WTC11 (cell line): ENCODE data around the gene PCNX3. TPM values are rescaled to one million over a fixed set of nuclear protein-coding genes. Genes with fewer than 3 reads are reported as not detected.

Source experiments
- ATAC-seq: fragments of 200-7000 bp; cut with Tn5 transposase; 2 replicates; pipeline ENCODE4 v1.10.0; 2021; ENCODE audit warnings: mild to moderate bottlenecking, moderate library complexity
- CTCF ChIA-PET: fragments of 300-600 bp; sonication (Branson Sonifier 250); formaldehyde crosslinking; loops from one replicate; lab custom pipeline; 2021; ENCODE audit warnings: antibody characterized with exemption; lab: Charles Lee
- POLR2A ChIA-PET: fragments of 350-600 bp; sonication (Branson Sonifier 250); formaldehyde crosslinking; loops from one replicate; lab custom pipeline; 2021; ENCODE audit warnings: antibody characterized with exemption; lab: Charles Lee
- DNase-seq: peaks from one replicate; pipeline ENCODE4 v3.0.0; 2021; ENCODE audit warnings: low spot score
- H3K27ac Mint-ChIP-seq: 2 replicates; pipeline ENCODE4 v1.8.0; 2021; ENCODE audit warnings: mixed read lengths
- H3K27me3 Mint-ChIP-seq: 2 replicates; pipeline ENCODE4 v1.8.0; 2021; ENCODE audit warnings: low read depth, mild to moderate bottlenecking, moderate library complexity, mixed read lengths
- H3K36me3 Mint-ChIP-seq: 2 replicates; pipeline ENCODE4 v1.8.0; 2021; ENCODE audit warnings: mixed read lengths
- H3K4me1 Mint-ChIP-seq: 2 replicates; pipeline ENCODE4 v1.8.0; 2022; ENCODE audit warnings: mixed read lengths
- H3K4me3 Mint-ChIP-seq: 2 replicates; pipeline ENCODE4 v1.8.0; 2021; ENCODE audit warnings: mild to moderate bottlenecking, moderate library complexity, mixed read lengths
- H3K9me3 Mint-ChIP-seq: 2 replicates; pipeline ENCODE4 v1.8.0; 2021; ENCODE audit warnings: mixed read lengths
- ELF4 ChIP-seq: sonication (generic); formaldehyde crosslinking; IDR thresholded peaks from 2 replicates; pipeline ENCODE4 v1.8.1; 2022; ENCODE audit warnings: low read depth, mild to moderate bottlenecking, moderate library complexity, missing genetic modification reagents
- EMX1 ChIP-seq: fragments of 250-450 bp; sonication (Bioruptor Pico); IDR thresholded peaks from 2 replicates; pipeline ENCODE4 v1.8.0; 2021; ENCODE audit warnings: mild to moderate bottlenecking
- ETV6 ChIP-seq: sonication (generic); formaldehyde crosslinking; IDR thresholded peaks from 2 replicates; pipeline ENCODE4 v1.8.1; 2022; ENCODE audit warnings: mild to moderate bottlenecking, missing genetic modification reagents
- MXD4 ChIP-seq: fragments of 250-450 bp; sonication (Bioruptor Pico); IDR thresholded peaks from 2 replicates; pipeline ENCODE4 v1.8.0; 2021; ENCODE audit warnings: mild to moderate bottlenecking, moderate library complexity, borderline replicate concordance
- NFE2L1 ChIP-seq: sonication (generic); formaldehyde crosslinking; IDR thresholded peaks from 2 replicates; pipeline ENCODE4 v1.8.1; 2023; ENCODE audit warnings: missing genetic modification reagents
- NFYB ChIP-seq: sonication (generic); formaldehyde crosslinking; conservative IDR thresholded peaks from 2 replicates; pipeline ENCODE4 v1.8.0; 2022; ENCODE audit warnings: low read depth, missing genetic modification reagents
- NR3C1 ChIP-seq: sonication (generic); formaldehyde crosslinking; conservative IDR thresholded peaks from 2 replicates; pipeline ENCODE4 v1.8.1; 2023; ENCODE audit warnings: low read depth, mild to moderate bottlenecking, missing genetic modification reagents
- RELA ChIP-seq: sonication (generic); formaldehyde crosslinking; IDR thresholded peaks from 2 replicates; pipeline ENCODE4 v1.8.1; 2022; ENCODE audit warnings: missing genetic modification reagents, mild to moderate bottlenecking, borderline replicate concordance
- RORB ChIP-seq: fragments of 250-450 bp; sonication (Bioruptor Pico); IDR thresholded peaks from 2 replicates; pipeline ENCODE4 v1.9.0; 2021; ENCODE audit warnings: mild to moderate bottlenecking
- TP53 ChIP-seq: sonication (generic); formaldehyde crosslinking; IDR thresholded peaks from 2 replicates; pipeline ENCODE4 v1.8.1; 2023; ENCODE audit warnings: mild to moderate bottlenecking, missing genetic modification reagents
- ZNF219 ChIP-seq: sonication (generic); formaldehyde crosslinking; IDR thresholded peaks from 2 replicates; pipeline ENCODE4 v1.8.0; 2023; ENCODE audit warnings: missing genetic modification reagents, mild to moderate bottlenecking, borderline replicate concordance
- ZNF263 ChIP-seq: sonication (generic); formaldehyde crosslinking; IDR thresholded peaks from 2 replicates; pipeline ENCODE4 v1.8.1; 2022; ENCODE audit warnings: low read depth, mild to moderate bottlenecking, moderate library complexity, missing genetic modification reagents
- ZNF317 ChIP-seq: sonication (generic); formaldehyde crosslinking; IDR thresholded peaks from 2 replicates; pipeline ENCODE4 v1.8.1; 2023; ENCODE audit warnings: low read depth, mild to moderate bottlenecking, moderate library complexity, missing genetic modification reagents, borderline replicate concordance
- ZNF396 ChIP-seq: fragments of 250-450 bp; sonication (Bioruptor Pico); IDR thresholded peaks from 2 replicates; pipeline ENCODE4 v1.8.0; 2021; ENCODE audit warnings: mild to moderate bottlenecking, moderate library complexity, borderline replicate concordance
- ZNF425 ChIP-seq: fragments of 250-450 bp; sonication (Bioruptor Pico); conservative IDR thresholded peaks from 2 replicates; pipeline ENCODE4 v1.9.0; 2021; ENCODE audit warnings: mild to moderate bottlenecking
- ZNF532 ChIP-seq: fragments of 250-450 bp; sonication (Bioruptor Pico); IDR thresholded peaks from 2 replicates; pipeline ENCODE4 v1.9.0; 2021; ENCODE audit warnings: mild to moderate bottlenecking, borderline replicate concordance
- total RNA-seq: library from RNA; stranded (reverse); gene quantifications from 3 replicates; pipeline ENCODE4 v1.2.3, GENCODE V29; 2021

The PCNX3 gene
- total RNA-seq, 1 experiment from 2014 or later = 51.6 TPM

- TF ChIP-seq TP53 (CRISPR knock-in tag) (no peak), ZNF532 (CRISPR knock-in tag) (no peak), ZNF219 (CRISPR knock-in tag) (no peak), ETV6 (CRISPR knock-in tag) (no peak), MXD4 (CRISPR knock-in tag) (no peak), ZNF263 (no peak), ZNF396 (CRISPR knock-in tag) (no peak)
Observed at GRCh38 chr11:65576232-65576866, 39.2 kb upstream of the PCNX3 start (continued).

- DNase-seq = no peak
- no peaks in the 10 kb centered on the region for H3K9me3 Mint-ChIP-seq
- CTCF ChIA-PET = interaction anchor here (0.7 to 4.0 kb wide), 10 partner anchors 10 to 48 kb away, joined by 3 to 55 read pairs (median 6); partner anchors contain the start of gene PCNX3
- no peaks in the 10 kb centered on the region for H3K36me3 Mint-ChIP-seq
- peaks cover 24% of the 10 kb centered on the region for H3K4me1 Mint-ChIP-seq
- no peak overlapping the region for H3K27ac Mint-ChIP-seq
- no peak for ATAC-seq
- POLR2A ChIA-PET = interaction anchor here (0.9 to 1.7 kb wide), 3 partner anchors 16 to 38 kb away, joined by 3 to 6 read pairs (median 3); partner anchors contain the start of gene PCNX3
- H3K4me3 Mint-ChIP-seq = peak overlapping the region; percentile 64
- TF ChIP-seq RELA (CRISPR knock-in tag) = no peak
- no peak for TF ChIP-seq ZNF317
- no peak for TF ChIP-seq NFE2L1 (CRISPR knock-in tag)
- TF ChIP-seq NR3C1 (CRISPR knock-in tag) = no peak
- TF ChIP-seq ZNF425 (CRISPR knock-in tag) = no peak
- no peak for TF ChIP-seq EMX1 (CRISPR knock-in tag)
- TF ChIP-seq NFYB (CRISPR knock-in tag) = no peak
- TF ChIP-seq ELF4 (CRISPR knock-in tag) = no peak
- TF ChIP-seq RORB = no peak
- TF ChIP-seq ZNF532 (CRISPR knock-in tag) = no peak
- peaks cover 44% of the 10 kb centered on the region for H3K27me3 Mint-ChIP-seq
Observed at GRCh38 chr11:65576867-65577755, 38.5 kb upstream of the PCNX3 start.
